SKM-1 (cell line): ENCODE results near the gene NTS.

Experiments
- DNase-seq: peaks from one replicate; lab custom pipeline; 2025; ENCODE audit not compliant: unreplicated experiment; lab: John Stamatoyannopoulos, UW

The NTS gene

DNA sequence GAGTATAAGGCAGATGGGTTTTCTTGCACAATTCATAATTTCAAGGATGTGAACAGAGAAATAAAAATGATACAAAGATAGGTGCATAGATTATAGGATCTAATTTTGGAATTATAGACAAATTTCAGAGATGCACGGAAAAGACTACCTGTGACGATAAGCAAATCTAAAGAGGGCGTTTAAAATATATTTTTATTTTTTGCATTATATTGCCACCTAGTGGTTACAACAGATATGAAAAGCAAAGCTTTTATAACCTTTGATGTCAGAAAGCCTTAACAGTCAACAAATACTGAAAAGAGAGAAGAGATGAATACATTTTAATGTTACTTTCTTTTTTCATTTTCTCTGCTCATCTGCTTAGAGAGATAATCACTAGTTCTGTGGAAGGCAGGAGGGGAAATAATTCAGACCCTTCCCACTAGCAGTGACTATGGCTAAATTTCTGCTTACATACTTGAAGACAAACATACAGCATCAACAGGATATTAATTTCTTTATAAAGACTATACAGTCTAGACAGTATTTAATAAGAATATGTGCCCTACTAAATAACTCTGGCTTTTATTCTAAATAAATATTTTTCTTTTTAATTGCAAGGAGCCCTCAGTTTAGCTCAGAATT is 46.3 kb downstream of the NTS start:
- no peak for DNase-seq

DNA sequence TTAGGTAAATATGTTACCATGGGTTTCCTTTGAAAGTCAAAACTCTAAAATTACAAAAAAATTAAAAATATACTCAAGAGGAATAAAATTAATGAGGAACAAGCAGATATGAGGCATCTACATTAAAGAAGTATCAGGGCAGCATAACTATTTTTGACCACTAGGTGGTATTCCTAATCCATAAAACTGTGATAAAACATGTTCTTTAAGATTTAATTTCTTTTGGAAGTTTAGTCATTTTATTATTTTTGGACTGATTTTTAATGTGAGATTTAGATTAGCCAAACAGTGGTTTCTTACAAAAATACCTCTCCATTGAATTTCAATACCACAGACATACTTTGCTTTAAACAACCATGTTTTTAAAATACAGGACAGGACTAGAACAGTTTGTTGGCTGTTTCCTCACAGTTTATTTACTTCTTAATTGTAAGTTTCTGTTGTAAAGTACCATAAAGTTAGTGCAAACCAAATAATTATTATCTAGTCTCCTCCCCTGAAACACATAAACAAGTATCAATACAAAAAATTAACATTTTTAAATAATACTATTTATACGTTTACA is 49.8 kb downstream of the NTS start:
- no peak for DNase-seq

DNA sequence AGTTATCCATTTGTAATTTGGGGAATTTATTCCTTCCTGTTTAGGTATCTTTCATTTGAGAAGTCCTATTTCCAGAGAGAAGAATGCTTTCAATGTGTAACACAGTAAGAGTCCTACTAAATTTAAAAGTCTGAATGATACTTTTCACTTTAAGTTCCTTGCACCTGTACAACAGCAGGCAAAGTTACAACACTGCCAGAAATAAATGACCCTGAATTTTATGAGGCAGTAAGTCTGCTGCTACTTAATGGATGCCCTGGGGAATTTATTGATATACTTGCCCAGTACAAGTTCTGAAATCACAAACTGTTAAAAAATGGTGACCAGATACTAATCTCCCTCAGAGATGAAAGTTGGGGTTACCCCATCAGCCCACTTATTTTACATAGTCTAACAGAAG is 53.1 kb downstream of the NTS start:
- DNase-seq: no peak
